C4-2B (cell line): ENCODE results near the gene GLE1.

Source experiments
- ZFX ChIP-seq: fragments of 450-650 bp; IDR thresholded peaks from 2 replicates; pipeline ENCODE4 v1.6.1; 2017
- TF ChIP-seq, protein P1 (sequence below): fragments of 450-650 bp; conservative IDR thresholded peaks from 2 replicates; pipeline ENCODE4 v1.5.1; 2017; ENCODE audit warnings: mild to moderate bottlenecking

DNA sequence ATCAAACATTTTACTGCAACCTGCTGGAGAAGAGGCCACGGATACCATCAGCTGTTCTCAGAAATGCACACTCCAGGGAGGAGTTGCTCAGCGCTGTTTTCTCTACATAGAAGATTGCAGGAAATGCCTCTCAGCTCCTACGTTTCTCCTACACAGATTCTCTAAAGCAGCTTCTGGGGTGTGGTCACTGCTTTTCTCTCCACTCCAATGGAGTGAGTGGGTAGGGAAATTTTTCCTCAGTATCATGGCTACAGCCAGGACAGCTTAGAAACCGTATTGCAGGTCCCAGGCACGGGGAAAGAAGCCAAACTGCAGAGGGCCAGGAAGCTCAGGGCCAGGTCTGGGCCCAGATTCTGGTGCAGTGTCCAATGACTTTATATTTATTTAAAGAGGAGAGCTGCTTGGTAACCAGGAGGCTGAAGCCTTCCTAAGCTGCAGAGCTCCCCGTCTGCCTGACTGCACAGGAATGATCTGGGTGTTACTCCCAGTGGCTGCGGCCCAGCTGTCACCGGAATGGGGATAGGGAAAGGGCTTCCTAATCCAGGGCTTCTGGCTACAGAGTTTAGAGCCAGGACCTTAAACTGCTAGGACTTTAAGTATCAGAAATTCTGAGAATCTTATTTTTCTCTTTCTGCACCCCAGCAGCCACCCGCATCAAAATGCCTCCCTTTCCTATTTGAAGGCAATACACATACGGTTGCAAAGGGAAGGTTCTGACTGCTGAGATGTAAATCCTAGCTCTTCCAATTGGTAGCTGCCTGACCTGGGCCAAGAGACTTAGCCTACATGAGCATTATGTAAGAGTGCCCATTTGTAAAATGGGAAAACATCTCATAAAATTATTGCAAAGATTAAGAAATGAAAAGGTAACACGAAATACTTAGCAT, 46.5 kb downstream of the GLE1 start:
- TF ChIP-seq, protein P1, sequence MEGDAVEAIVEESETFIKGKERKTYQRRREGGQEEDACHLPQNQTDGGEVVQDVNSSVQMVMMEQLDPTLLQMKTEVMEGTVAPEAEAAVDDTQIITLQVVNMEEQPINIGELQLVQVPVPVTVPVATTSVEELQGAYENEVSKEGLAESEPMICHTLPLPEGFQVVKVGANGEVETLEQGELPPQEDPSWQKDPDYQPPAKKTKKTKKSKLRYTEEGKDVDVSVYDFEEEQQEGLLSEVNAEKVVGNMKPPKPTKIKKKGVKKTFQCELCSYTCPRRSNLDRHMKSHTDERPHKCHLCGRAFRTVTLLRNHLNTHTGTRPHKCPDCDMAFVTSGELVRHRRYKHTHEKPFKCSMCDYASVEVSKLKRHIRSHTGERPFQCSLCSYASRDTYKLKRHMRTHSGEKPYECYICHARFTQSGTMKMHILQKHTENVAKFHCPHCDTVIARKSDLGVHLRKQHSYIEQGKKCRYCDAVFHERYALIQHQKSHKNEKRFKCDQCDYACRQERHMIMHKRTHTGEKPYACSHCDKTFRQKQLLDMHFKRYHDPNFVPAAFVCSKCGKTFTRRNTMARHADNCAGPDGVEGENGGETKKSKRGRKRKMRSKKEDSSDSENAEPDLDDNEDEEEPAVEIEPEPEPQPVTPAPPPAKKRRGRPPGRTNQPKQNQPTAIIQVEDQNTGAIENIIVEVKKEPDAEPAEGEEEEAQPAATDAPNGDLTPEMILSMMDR, result no peak
- no peak for TF ChIP-seq ZFX
